GM12878 (cell line): ENCODE data around the gene ATP6AP2. TPM values are rescaled to one million over a fixed set of nuclear protein-coding genes. Genes with fewer than 3 reads are reported as not detected.

Experiments used
- ATAC-seq: fragments of 200-7000 bp; cut with Tn5 transposase; 3 replicates; pipeline ENCODE4 v1.9.1; 2020; ENCODE audit warnings: mild to moderate bottlenecking, moderate library complexity
- BruUV-seq: library from RNA; stranded (reverse); fragments of 400-500 nt; replicated peaks from 2 replicates; lab custom pipeline; 2021; lab: Mats Ljungman, UMichigan
- CTCF ChIA-PET: fragments of 300-600 bp; sonication (Branson Sonifier 250); formaldehyde crosslinking; extraction: SDS; loops from one replicate; lab custom pipeline; 2021; ENCODE audit warnings: inconsistent platforms; lab: Yijun Ruan, JAX
- POLR2A ChIA-PET: fragments of 350-600 bp; formaldehyde crosslinking; extraction: SDS; loops from one replicate; lab custom pipeline; 2021; ENCODE audit warnings: inconsistent platforms; lab: Charles Lee
- RAD21 ChIA-PET: fragments of 300-600 bp; sonication (Branson Sonifier 250); formaldehyde crosslinking; loops from one replicate; lab custom pipeline; 2023; ENCODE audit warnings: antibody characterized with exemption; ENCODE audit not compliant: unreplicated experiment; lab: Charles Lee
- SMC1A ChIA-PET: fragments of 300-600 bp; sonication (Branson Sonifier 250); formaldehyde crosslinking; loops from one replicate; lab custom pipeline; 2023; ENCODE audit not compliant: unreplicated experiment, uncharacterized antibody; lab: Charles Lee
- DNase-seq: peaks from one replicate; pipeline ENCODE4 v3.0.0-alpha.2; 2011; ENCODE audit warnings: low read depth, low spot score
- FAIRE-seq: peaks from 3 replicates; lab custom pipeline; 2011; peaks lifted over from hg19 to GRCh38; lab: Jason Lieb, UNC
- H2AFZ ChIP-seq: 2 replicates; pipeline ENCODE4 v1.6.0; 2011; ENCODE audit warnings: low read depth, low read length, control low read depth; ENCODE audit not compliant: control insufficient read depth
- H3K27ac ChIP-seq: 2 replicates; pipeline ENCODE4 v1.5.1; 2011; ENCODE audit warnings: control low read depth; ENCODE audit not compliant: control insufficient read depth, insufficient read depth
- H3K27me3 ChIP-seq, 2 experiments: replicated peaks in 1 of 2; 2 replicates each; pipeline versions ENCODE4 v1.6.0 to v1.6.1; 2011; ENCODE audit warnings: low read length in 1 of 2; ENCODE audit not compliant: control insufficient read depth in 2 of 2, insufficient read depth in 2 of 2
- H3K36me3 ChIP-seq, 2 experiments: 2 replicates each; pipeline ENCODE4 v1.5.1; 2011; ENCODE audit warnings: low read length in 1 of 2; ENCODE audit not compliant: control insufficient read depth in 2 of 2, insufficient read depth in 2 of 2
- H3K4me1 ChIP-seq: 2 replicates; pipeline ENCODE4 v1.6.1; 2011; ENCODE audit warnings: mild to moderate bottlenecking, low read length, moderate library complexity, mixed read lengths; ENCODE audit not compliant: control insufficient read depth, insufficient read depth
- H3K4me2 ChIP-seq: 2 replicates; pipeline ENCODE4 v1.6.0; 2011; ENCODE audit warnings: control low read depth; ENCODE audit not compliant: control insufficient read depth, insufficient read depth
- H3K4me3 ChIP-seq: fragments of 200-600 bp; sonication (generic); 2 replicates; pipeline ENCODE4 v1.5.1; 2016
- H3K79me2 ChIP-seq: 2 replicates; pipeline ENCODE4 v1.6.0; 2011; ENCODE audit warnings: low read length; ENCODE audit not compliant: control insufficient read depth, insufficient read depth
- H3K9ac ChIP-seq: 2 replicates; pipeline ENCODE4 v1.8.0; 2011; ENCODE audit warnings: low read length, control low read depth, mixed read lengths; ENCODE audit not compliant: control insufficient read depth, insufficient read depth
- H3K9me3 ChIP-seq: replicated peaks from 3 replicates; pipeline ENCODE4 v1.5.1; 2011; ENCODE audit warnings: mild to moderate bottlenecking, low read length; ENCODE audit not compliant: control insufficient read depth, insufficient read depth
- H4K20me1 ChIP-seq: 2 replicates; pipeline ENCODE4 v1.6.0; 2011; ENCODE audit not compliant: control insufficient read depth, insufficient read depth
- CBFB ChIP-seq: IDR thresholded peaks from 2 replicates; pipeline ENCODE4 v1.6.1; 2016; ENCODE audit warnings: antibody characterized with exemption, low read depth
- EGR1 ChIP-seq, 2 experiments: IDR thresholded peaks; 1 replicate in 1 of 2; 2 replicates in 1 of 2; pipeline ENCODE4 v1.6.1; 2011 to 2012; ENCODE audit warnings: low read depth in 2 of 2, low read length in 2 of 2, borderline replicate concordance in 1 of 2, mild to moderate bottlenecking in 1 of 2, moderate library complexity in 1 of 2
- EZH2 ChIP-seq: IDR thresholded peaks from 2 replicates; pipeline ENCODE4 v1.6.1; 2012; ENCODE audit warnings: low read depth, mild to moderate bottlenecking, control low read depth, inconsistent platforms, low read length, borderline replicate concordance; ENCODE audit not compliant: control insufficient read depth
- FOS ChIP-seq: IDR thresholded peaks from 3 replicates; pipeline ENCODE4 v1.6.1; 2011; ENCODE audit warnings: borderline replicate concordance; ENCODE audit not compliant: insufficient read length; ENCODE audit errors: extremely low read depth
- FOXK2 ChIP-seq: fragments of 450-650 bp; IDR thresholded peaks from 2 replicates; pipeline ENCODE4 v1.6.1; 2017; ENCODE audit warnings: mild to moderate bottlenecking, moderate library complexity
- IKZF1 ChIP-seq: fragments of 450-650 bp; conservative IDR thresholded peaks from 2 replicates; pipeline ENCODE4 v1.6.1; 2017; ENCODE audit warnings: antibody characterized with exemption, mild to moderate bottlenecking
- PAX5 ChIP-seq: IDR thresholded peaks from 2 replicates; pipeline ENCODE4 v1.6.1; 2011; ENCODE audit warnings: low read depth, low read length, borderline replicate concordance
- SREBF2 ChIP-seq: IDR thresholded peaks from 2 replicates; pipeline ENCODE4 v1.6.1; 2012; ENCODE audit warnings: mild to moderate bottlenecking, low read length
- TCF7 ChIP-seq: IDR thresholded peaks from 2 replicates; pipeline ENCODE4 v1.6.1; 2014; ENCODE audit warnings: antibody characterized with exemption, borderline replicate concordance
- ZNF622 ChIP-seq: fragments of 450-650 bp; IDR thresholded peaks from 2 replicates; pipeline ENCODE4 v1.6.1; 2017; ENCODE audit warnings: mild to moderate bottlenecking, inconsistent platforms
- WGBS: methylation state at CpG from one replicate; pipeline ENCODE4 v1.1.6; 2016; ENCODE audit warnings: low lambda C conversion rate; ENCODE audit not compliant: insufficient replicate concordance, insufficient coverage; ENCODE audit errors: missing lambda C conversion rate; 5-methylcytosine and 5-hydroxymethylcytosine counted together
- in situ Hi-C: fragments of 300-500 bp; cut with MboI; formaldehyde crosslinking; loops from 9 replicates; pipeline ENCODE4 v1.14.3; 2018; ENCODE audit warnings: mixed read lengths
- intact Hi-C: fragments of 100-400 bp; cut with micrococcal nuclease; formaldehyde crosslinking; loops from one replicate; pipeline ENCODE4 v1.14.2; 2022; ENCODE audit not compliant: unreplicated experiment
- polyA plus RNA-seq, 11 experiments: library from polyadenylated mRNA; depleted of rRNA in 4 of 11; unstranded in 6 of 11; stranded (reverse) in 5 of 11; fragments of >200 nt; fragmentation: Nextera tagmentation in 4 of 11; fragmentation: Illumina TruSeq in 1 of 11; extraction: Ambion mirVana in 4 of 11; extraction: Trizol in 1 of 11; gene quantifications; 1 replicate in 1 of 11; 2 replicates in 10 of 11; pipeline versions ENCODE4 v1.2.1 to v1.2.3, GENCODE V29; 2011 to 2016; ENCODE audit warnings: inconsistent platforms in 2 of 11, missing spikeins in 2 of 11, low read depth in 1 of 11
- total RNA-seq, 4 experiments: library from RNA; depleted of rRNA in 3 of 4; stranded (reverse); fragments of >200 nt in 3 of 4; fragmentation: Illumina TruSeq in 1 of 4; extraction: Trizol in 1 of 4; gene quantifications; 2 replicates each; pipeline versions ENCODE4 v1.2.1 to v1.2.3, GENCODE V29; 2013 to 2021
- TF ChIP-seq, protein P1 (sequence below): fragments of 150-350 bp; IDR thresholded peaks from 2 replicates; pipeline ENCODE4 v1.6.1; 2016; ENCODE audit warnings: low read depth, low read length

ATP6AP2 gene
- total and polyA plus RNA-seq, 10 of the 15 experiments (the other 5 are each of a cell fraction or from before 2014, with no cell fraction given): 36.3 to 141 (median 56.0) TPM

- no peak for FAIRE-seq
- no TSS peak for BruUV-seq
- in situ Hi-C loops: no loop called here
Measured at GRCh38 chrX:40550066-40550465, 30.7 kb upstream of the ATP6AP2 start.

More at GRCh38 chrX:40550066-40550465, 30.7 kb upstream of the ATP6AP2 start:
- DNase-seq (no peak), ATAC-seq (no peak)
- intact Hi-C loops: no loop called here
- Histone ChIP-seq H3K9ac (no peak overlapping the region), H4K20me1 (no peaks in the 10 kb centered on the region), H3K9me3 (no peaks in the 10 kb centered on the region), H3K79me2 (no peaks in the 10 kb centered on the region), H3K27me3 (no peaks in the 10 kb centered on the region; a peak in 2 of 4 replicates), H2AFZ (no peak overlapping the region), H3K36me3 (no peaks in the 10 kb centered on the region), H3K4me1 (no peaks in the 10 kb centered on the region), H3K4me2 (no peak overlapping the region), H3K4me3 (no peak overlapping the region), H3K27ac (no peak overlapping the region)
- RAD21 ChIA-PET: interaction anchor here (0.6 kb wide), 1 partner anchor 24 kb away, joined by 3 read pairs; no protein-coding TSS in a partner anchor
- no peak for TF ChIP-seq SREBF2
- TF ChIP-seq, protein P1, sequence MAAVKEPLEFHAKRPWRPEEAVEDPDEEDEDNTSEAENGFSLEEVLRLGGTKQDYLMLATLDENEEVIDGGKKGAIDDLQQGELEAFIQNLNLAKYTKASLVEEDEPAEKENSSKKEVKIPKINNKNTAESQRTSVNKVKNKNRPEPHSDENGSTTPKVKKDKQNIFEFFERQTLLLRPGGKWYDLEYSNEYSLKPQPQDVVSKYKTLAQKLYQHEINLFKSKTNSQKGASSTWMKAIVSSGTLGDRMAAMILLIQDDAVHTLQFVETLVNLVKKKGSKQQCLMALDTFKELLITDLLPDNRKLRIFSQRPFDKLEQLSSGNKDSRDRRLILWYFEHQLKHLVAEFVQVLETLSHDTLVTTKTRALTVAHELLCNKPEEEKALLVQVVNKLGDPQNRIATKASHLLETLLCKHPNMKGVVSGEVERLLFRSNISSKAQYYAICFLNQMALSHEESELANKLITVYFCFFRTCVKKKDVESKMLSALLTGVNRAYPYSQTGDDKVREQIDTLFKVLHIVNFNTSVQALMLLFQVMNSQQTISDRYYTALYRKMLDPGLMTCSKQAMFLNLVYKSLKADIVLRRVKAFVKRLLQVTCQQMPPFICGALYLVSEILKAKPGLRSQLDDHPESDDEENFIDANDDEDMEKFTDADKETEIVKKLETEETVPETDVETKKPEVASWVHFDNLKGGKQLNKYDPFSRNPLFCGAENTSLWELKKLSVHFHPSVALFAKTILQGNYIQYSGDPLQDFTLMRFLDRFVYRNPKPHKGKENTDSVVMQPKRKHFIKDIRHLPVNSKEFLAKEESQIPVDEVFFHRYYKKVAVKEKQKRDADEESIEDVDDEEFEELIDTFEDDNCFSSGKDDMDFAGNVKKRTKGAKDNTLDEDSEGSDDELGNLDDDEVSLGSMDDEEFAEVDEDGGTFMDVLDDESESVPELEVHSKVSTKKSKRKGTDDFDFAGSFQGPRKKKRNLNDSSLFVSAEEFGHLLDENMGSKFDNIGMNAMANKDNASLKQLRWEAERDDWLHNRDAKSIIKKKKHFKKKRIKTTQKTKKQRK: no peak
- no peak for TF ChIP-seq TCF7
- TF ChIP-seq FOXK2: no peak
- no peak for TF ChIP-seq IKZF1
- TF ChIP-seq EGR1 (IDR thresholded peaks at IDR 0.05; ENCODE audit: borderline replicate concordance in 1 of 2, low read depth in 2 of 2, low read length in 2 of 2): no peak
- no peak for TF ChIP-seq FOS
- no peak for TF ChIP-seq CBFB
- no peak for TF ChIP-seq EZH2
- TF ChIP-seq ZNF622: no peak
- TF ChIP-seq PAX5: no peak
- CTCF ChIA-PET: interaction anchor here (0.7 to 1.2 kb wide), 3 partner anchors 21 to 630 kb away, joined by 3 to 4 read pairs (median 3); no protein-coding TSS in a partner anchor
- 65% methylated on average over 9 of the region's 9 CpGs for WGBS
- SMC1A ChIA-PET: interaction anchor here (1.3 kb wide), 1 partner anchor 101 kb away, joined by 3 read pairs; no protein-coding TSS in a partner anchor
- POLR2A ChIA-PET: no interaction called here
